Mesodermal cell (in vitro differentiated cells): ENCODE data around the gene BOLA2B.

Source experiments
- H3K27ac ChIP-seq: 2 replicates; pipeline ENCODE4 v1.7.0; 2013; ENCODE audit warnings: mild to moderate bottlenecking, low read depth, low read length, moderate library complexity; ENCODE audit not compliant: severe bottlenecking
- H3K36me3 ChIP-seq: 2 replicates; pipeline ENCODE4 v1.7.1; 2013; ENCODE audit warnings: mild to moderate bottlenecking, low read length, moderate library complexity; ENCODE audit not compliant: control insufficient read depth, insufficient read depth
- H3K4me1 ChIP-seq: one replicate; pipeline ENCODE4 v1.7.1; 2013; ENCODE audit warnings: mild to moderate bottlenecking, low read length; ENCODE audit not compliant: insufficient read depth, control insufficient read depth, poor library complexity, severe bottlenecking
- H3K4me3 ChIP-seq: 2 replicates; pipeline ENCODE4 v1.7.0; 2013; ENCODE audit warnings: low read length, control low read depth, mild to moderate bottlenecking; ENCODE audit not compliant: insufficient read depth, poor library complexity, severe bottlenecking; ENCODE audit errors: extremely low read depth
- H3K9me3 ChIP-seq: 2 replicates; pipeline ENCODE4 v1.7.1; 2013; ENCODE audit warnings: mild to moderate bottlenecking, low read length, moderate library complexity; ENCODE audit not compliant: control insufficient read depth
- WGBS, 2 experiments: methylation state at CpG; one replicate each; pipeline ENCODE4 v1.1.5; 2013; ENCODE audit warnings: missing lambda C conversion rate in 2 of 2; ENCODE audit not compliant: insufficient coverage in 2 of 2; 5-methylcytosine and 5-hydroxymethylcytosine counted together

Gene BOLA2B

DNA sequence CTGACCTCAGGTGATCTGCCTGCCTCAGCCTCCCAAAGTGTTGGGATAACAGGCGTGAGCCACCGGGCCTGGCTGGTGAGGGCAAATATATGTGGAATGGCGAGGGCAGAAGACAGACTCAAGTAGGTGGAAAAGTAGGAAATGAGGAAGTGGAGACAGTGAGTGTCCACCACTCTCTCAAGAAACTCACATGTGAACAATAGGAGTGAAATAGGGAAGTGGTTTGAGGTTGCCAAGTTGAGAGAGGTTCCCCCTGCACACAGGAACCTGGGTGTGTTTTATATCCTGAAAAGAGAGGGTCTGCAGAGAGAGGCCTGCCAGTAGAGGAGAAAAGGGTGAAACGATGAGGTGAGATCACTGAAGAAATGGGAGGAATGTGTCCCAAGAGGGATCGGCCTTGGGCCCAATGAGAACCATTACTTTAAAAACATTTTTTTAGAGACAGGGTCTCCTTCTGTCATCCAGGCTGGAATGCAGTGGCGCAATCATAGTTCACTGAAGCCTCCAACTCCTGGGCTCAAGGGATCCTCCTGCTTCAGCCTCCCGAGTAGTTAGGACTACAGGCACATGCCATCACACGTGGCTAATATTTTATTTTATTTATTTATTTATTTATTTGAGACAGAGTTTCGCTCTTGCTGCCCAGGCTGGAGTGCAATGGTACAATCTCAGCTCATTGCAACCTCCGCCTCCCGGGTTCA, 27.1 kb downstream of the BOLA2B start:
- Histone ChIP-seq H3K9me3 (no peaks in the 10 kb centered on the region), H3K36me3 (no peaks in the 10 kb centered on the region), H3K4me3 (no peak overlapping the region), H3K27ac (no peak overlapping the region), H3K4me1 (no peaks in the 10 kb centered on the region)
- 73 to 95% methylated on average over 3 to 4 of the region's 11 CpGs for WGBS, 2 experiments

- Histone ChIP-seq H3K9me3 (no peaks in the 10 kb centered on the region), H3K27ac (no peak overlapping the region), H3K4me3 (no peak overlapping the region), H3K36me3 (no peaks in the 10 kb centered on the region), H3K4me1 (no peaks in the 10 kb centered on the region)
- 64 to 77% methylated on average over 2 of the region's 3 CpGs for WGBS, 2 experiments
These were observed 29.9 kb downstream of the BOLA2B start for GRCh38 chr16:30163538-30163937.

- Histone ChIP-seq H3K9me3 (no peaks in the 10 kb centered on the region), H3K4me3 (no peak overlapping the region), H3K36me3 (no peaks in the 10 kb centered on the region), H3K27ac (no peak overlapping the region), H3K4me1 (no peaks in the 10 kb centered on the region)
- WGBS, 2 experiments, result 60 to 90% methylated on average over 1 of the region's 1 CpG
These were observed 36.3 kb downstream of the BOLA2B start for GRCh38 chr16:30157214-30157613.

DNA sequence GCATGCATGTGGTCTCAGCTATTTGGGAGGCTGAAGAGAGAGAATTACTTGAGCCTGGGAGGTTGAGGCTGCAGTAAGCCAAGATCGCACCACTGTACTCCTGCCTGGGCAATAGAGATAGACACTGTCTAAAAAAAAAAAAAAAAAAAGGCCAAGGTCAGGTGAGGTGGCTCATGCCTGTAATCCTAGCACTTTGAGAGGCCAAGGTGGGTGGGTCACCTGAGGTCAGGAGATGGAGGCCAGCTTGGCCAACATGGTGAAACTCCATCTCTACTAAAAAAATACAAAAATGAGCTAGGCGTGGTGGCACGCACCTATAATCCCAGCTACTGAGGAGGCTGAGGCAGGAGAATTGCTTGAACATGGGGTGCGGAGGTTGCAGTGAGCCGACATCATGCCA, 38.3 kb downstream of the BOLA2B start:
- Histone ChIP-seq H3K36me3 (no peaks in the 10 kb centered on the region), H3K4me1 (no peaks in the 10 kb centered on the region), H3K4me3 (no peak overlapping the region), H3K9me3 (peaks cover 3% of the 10 kb centered on the region), H3K27ac (no peak overlapping the region)
- 96 to 100% methylated on average over 2 to 4 of the region's 5 CpGs for WGBS, 2 experiments

DNA sequence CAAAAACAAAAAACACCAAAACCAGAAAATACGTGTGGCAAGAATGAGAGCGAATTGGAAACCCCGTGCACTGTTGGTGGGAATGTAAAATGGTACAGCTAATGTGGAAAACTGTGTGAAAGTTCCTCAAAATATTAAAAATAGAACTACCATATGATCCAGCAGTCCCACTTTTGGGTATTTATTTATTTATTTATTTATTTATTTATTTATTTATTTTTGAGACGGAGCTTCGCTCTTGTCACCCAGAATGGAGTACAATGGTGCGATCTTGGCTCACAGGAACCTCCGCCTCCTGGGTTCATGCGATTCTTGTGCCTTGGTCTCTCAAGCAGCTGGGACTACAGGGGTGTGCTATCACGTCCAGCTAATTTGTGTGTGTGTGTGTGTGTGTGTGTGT, 40.9 kb downstream of the BOLA2B start:
- no peak overlapping the region for H3K4me3 ChIP-seq
- no peak overlapping the region for H3K27ac ChIP-seq
- H3K9me3 ChIP-seq, result peaks cover 13% of the 10 kb centered on the region
- no peaks in the 10 kb centered on the region for H3K36me3 ChIP-seq
- 96 to 100% methylated on average over 2 to 5 of the region's 9 CpGs for WGBS, 2 experiments
- H3K4me1 ChIP-seq, result no peaks in the 10 kb centered on the region

GRCh38 chr16:30151091-30151490, 42.4 kb downstream of the BOLA2B start:
- Histone ChIP-seq H3K27ac (no peak overlapping the region), H3K9me3 (peaks cover 13% of the 10 kb centered on the region), H3K36me3 (no peaks in the 10 kb centered on the region), H3K4me1 (no peaks in the 10 kb centered on the region), H3K4me3 (no peak overlapping the region)
- 84 to 93% methylated on average over 5 to 7 of the region's 7 CpGs for WGBS, 2 experiments

DNA sequence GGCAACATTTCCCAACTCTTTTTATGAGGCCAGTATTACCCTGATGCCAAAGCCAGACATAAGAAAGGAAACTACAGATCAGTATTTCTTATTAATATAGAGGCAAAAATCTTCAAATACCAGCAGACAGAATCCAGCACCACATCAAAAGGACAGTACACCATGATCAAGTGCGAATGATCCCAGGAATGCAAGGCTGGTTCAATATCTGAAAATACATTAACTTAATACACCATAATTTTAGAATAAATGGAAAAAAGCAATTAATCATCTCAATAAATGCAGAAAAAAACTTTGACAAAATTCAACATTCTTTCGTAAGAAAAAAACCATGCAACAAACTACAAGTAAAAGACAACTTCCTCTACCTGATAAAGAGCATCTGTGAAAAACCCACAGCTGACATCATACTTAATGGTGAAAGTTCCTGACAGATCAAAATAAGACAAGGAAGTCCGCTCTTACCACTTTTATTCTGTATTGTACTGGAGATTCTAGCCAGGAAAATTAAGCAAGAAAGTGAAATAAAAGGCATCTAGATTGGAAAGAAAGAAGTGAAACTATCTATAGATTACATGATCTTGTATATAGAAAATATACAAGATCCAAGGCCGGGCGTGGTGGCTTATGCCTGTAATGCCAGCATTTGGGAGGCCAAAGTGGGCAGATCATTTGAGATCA, 44.1 kb downstream of the BOLA2B start:
- WGBS, 2 experiments, result 86 to 100% methylated on average over 2 of the region's 5 CpGs
- peaks cover 13% of the 10 kb centered on the region for H3K9me3 ChIP-seq

DNA sequence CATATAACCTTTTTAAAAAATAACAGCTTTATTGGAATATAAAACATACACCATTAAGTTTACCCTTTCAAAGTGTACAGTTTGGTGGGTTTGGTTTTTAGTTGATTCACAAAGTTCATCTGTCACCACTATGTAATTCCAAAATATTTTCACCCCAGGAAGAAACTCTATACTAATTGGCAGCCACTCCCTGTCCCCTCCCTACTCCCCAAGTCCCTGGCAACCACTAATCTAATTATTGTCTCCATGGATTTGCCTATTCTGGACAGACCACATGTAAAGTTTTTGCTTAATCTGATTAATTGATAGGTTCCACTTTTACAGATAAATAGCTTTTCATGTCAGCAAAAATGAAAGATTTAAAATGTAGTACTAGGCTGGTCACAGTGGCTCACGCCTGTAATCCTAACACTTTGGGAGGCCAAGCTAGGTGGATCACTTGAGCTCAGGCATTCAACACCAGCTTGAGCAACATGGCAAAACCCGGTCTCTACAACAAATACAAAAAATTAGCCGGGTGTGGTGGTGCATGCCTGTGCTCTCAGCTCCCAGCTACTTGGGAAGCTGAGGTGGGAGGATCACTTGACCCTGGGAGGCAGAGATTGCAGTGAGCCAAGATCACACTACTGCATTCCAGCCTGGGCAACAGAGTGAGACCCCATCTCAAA, 45.5 kb downstream of the BOLA2B start:
- Histone ChIP-seq H3K27ac (no peak overlapping the region), H3K36me3 (no peaks in the 10 kb centered on the region), H3K4me1 (no peaks in the 10 kb centered on the region), H3K9me3 (peaks cover 13% of the 10 kb centered on the region), H3K4me3 (no peak overlapping the region)
- WGBS, 2 experiments, result 80 to 84% methylated on average over 1 to 2 of the region's 3 CpGs

More for the DNA sequence above, 44.1 kb downstream of the BOLA2B start:
- no peak overlapping the region for H3K4me3 ChIP-seq
- H3K36me3 ChIP-seq, result no peaks in the 10 kb centered on the region
- H3K4me1 ChIP-seq, result no peaks in the 10 kb centered on the region
- H3K27ac ChIP-seq, result no peak overlapping the region

GRCh38 chr16:30145657-30146056, 47.8 kb downstream of the BOLA2B start:
- Histone ChIP-seq H3K36me3 (no peaks in the 10 kb centered on the region), H3K27ac (no peak overlapping the region), H3K4me3 (no peak overlapping the region), H3K4me1 (no peaks in the 10 kb centered on the region), H3K9me3 (peaks cover 13% of the 10 kb centered on the region)
- 83 to 88% methylated on average over 1 of the region's 1 CpG for WGBS, 2 experiments

- WGBS, 2 experiments, result no CpG with 5 or more reads among the region's 1 CpG
- H3K4me1 ChIP-seq, result no peaks in the 10 kb centered on the region
- no peak overlapping the region for H3K4me3 ChIP-seq
- H3K9me3 ChIP-seq, result peaks cover 7% of the 10 kb centered on the region
- H3K36me3 ChIP-seq, result no peaks in the 10 kb centered on the region
- H3K27ac ChIP-seq, result no peak overlapping the region
These were observed 48.5 kb downstream of the BOLA2B start for GRCh38 chr16:30144917-30145316.

GRCh38 chr16:30144017-30144416, 49.4 kb downstream of the BOLA2B start:
- Histone ChIP-seq H3K27ac (no peak overlapping the region), H3K9me3 (peaks cover 5% of the 10 kb centered on the region), H3K4me1 (no peaks in the 10 kb centered on the region), H3K36me3 (no peaks in the 10 kb centered on the region), H3K4me3 (no peak overlapping the region)
